HepG2 (cell line): ENCODE measurements around the gene MST1R. TPM values are rescaled to one million over a fixed set of nuclear protein-coding genes. Genes with fewer than 3 reads are reported as not detected.

Experiments used
- FOXM1 ChIP-seq: sonication (generic); formaldehyde crosslinking; IDR thresholded peaks from 2 replicates; pipeline ENCODE4 v1.5.0; 2020; ENCODE audit warnings: missing genetic modification reagents
- NFYC ChIP-seq: IDR thresholded peaks from 2 replicates; pipeline ENCODE4 v1.6.1; 2016; ENCODE audit warnings: missing genetic modification reagents, missing compliant biosample characterization
- NPAS2 ChIP-seq: sonication (generic); formaldehyde crosslinking; IDR thresholded peaks from 2 replicates; pipeline ENCODE4 v1.8.0; 2022; ENCODE audit warnings: mild to moderate bottlenecking, missing genetic modification reagents, borderline replicate concordance
- POGZ ChIP-seq: sonication (generic); formaldehyde crosslinking; IDR thresholded peaks from 2 replicates; pipeline ENCODE4 v1.4.0; 2020; ENCODE audit warnings: mild to moderate bottlenecking, missing genetic modification reagents
- RCOR2 ChIP-seq: IDR thresholded peaks from 2 replicates; pipeline ENCODE4 v1.6.1; 2016; ENCODE audit warnings: missing biosample characterization, missing genetic modification reagents
- SAP130 ChIP-seq: IDR thresholded peaks from 2 replicates; pipeline ENCODE4 v1.6.1; 2016; ENCODE audit warnings: low read depth
- SIN3A ChIP-seq: IDR thresholded peaks from 2 replicates; pipeline ENCODE4 v1.6.1; 2011; ENCODE audit warnings: low read depth, mild to moderate bottlenecking, control low read depth, low read length, borderline replicate concordance
- TBX3 ChIP-seq: fragments of 450-650 bp; IDR thresholded peaks from 2 replicates; pipeline ENCODE4 v1.6.1; 2017; ENCODE audit warnings: antibody characterized with exemption, mild to moderate bottlenecking, inconsistent platforms, borderline replicate concordance
- TSC22D2 ChIP-seq: sonication (generic); formaldehyde crosslinking; IDR thresholded peaks from 2 replicates; pipeline ENCODE4 v1.5.1; 2020; ENCODE audit warnings: missing genetic modification reagents, mild to moderate bottlenecking, borderline replicate concordance
- YY1 ChIP-seq: IDR thresholded peaks from 2 replicates; pipeline ENCODE4 v1.6.1; 2011; ENCODE audit warnings: low read length, low read depth, moderate library complexity, mild to moderate bottlenecking; ENCODE audit not compliant: insufficient read depth, insufficient replicate concordance
- ZNF17 ChIP-seq: sonication (generic); formaldehyde crosslinking; IDR thresholded peaks from 2 replicates; pipeline ENCODE4 v1.5.0; 2020; ENCODE audit warnings: mild to moderate bottlenecking, missing genetic modification reagents
- ZNF432 ChIP-seq: sonication (generic); formaldehyde crosslinking; IDR thresholded peaks from 2 replicates; pipeline ENCODE4 v1.5.0; 2020; ENCODE audit warnings: missing genetic modification reagents, mild to moderate bottlenecking, borderline replicate concordance
- ZNF468 ChIP-seq: sonication (generic); formaldehyde crosslinking; IDR thresholded peaks from 2 replicates; pipeline ENCODE4 v1.8.0; 2022; ENCODE audit warnings: mild to moderate bottlenecking, moderate library complexity, missing genetic modification reagents
- ZNF7 ChIP-seq: IDR thresholded peaks from 2 replicates; pipeline ENCODE4 v1.6.1; 2016; ENCODE audit warnings: missing biosample characterization, missing genetic modification reagents
- ZNF709 ChIP-seq: sonication (generic); formaldehyde crosslinking; IDR thresholded peaks from 2 replicates; pipeline ENCODE4 v1.5.0; 2020; ENCODE audit warnings: mild to moderate bottlenecking, missing genetic modification reagents
- polyA plus RNA-seq, 8 experiments: library from polyadenylated mRNA; depleted of rRNA in 3 of 8; stranded (reverse) in 7 of 8; unstranded in 1 of 8; fragments of >200 nt; fragmentation: Illumina TruSeq in 4 of 8; extraction: Trizol in 4 of 8; gene quantifications; 2 replicates each; pipeline versions ENCODE4 v1.2.1 to v1.2.3, GENCODE V29; 2011 to 2016; ENCODE audit warnings: low read depth in 4 of 8, missing spikeins in 1 of 8, mixed read lengths in 1 of 8; ENCODE audit not compliant: insufficient read depth in 1 of 8
- total RNA-seq, 5 experiments: library from RNA; depleted of rRNA; stranded (reverse); fragments of >200 nt; fragmentation: Illumina TruSeq; extraction: Trizol; gene quantifications; 2 replicates each; pipeline ENCODE4 v1.2.3, GENCODE V29; 2016; ENCODE audit warnings: low read depth in 1 of 5
- TF ChIP-seq, protein P1 (sequence below): sonication (generic); formaldehyde crosslinking; IDR thresholded peaks from 2 replicates; pipeline ENCODE4 v1.9.0; 2021; ENCODE audit warnings: mild to moderate bottlenecking, missing genetic modification reagents
- TF ChIP-seq, protein P2 (sequence below): IDR thresholded peaks from 2 replicates; pipeline ENCODE4 v1.6.1; 2016; ENCODE audit warnings: missing compliant biosample characterization, missing genetic modification reagents, borderline replicate concordance
- TF ChIP-seq, protein P3 (sequence below): IDR thresholded peaks from 2 replicates; pipeline ENCODE4 v1.6.1; 2016; ENCODE audit warnings: missing compliant biosample characterization, missing genetic modification reagents, borderline replicate concordance

Gene MST1R
- total and polyA plus RNA-seq, 2 of the 13 experiments (the other 11 are each of a cell fraction or from before 2014, with no cell fraction given): 0.11 to 0.77 TPM

DNA sequence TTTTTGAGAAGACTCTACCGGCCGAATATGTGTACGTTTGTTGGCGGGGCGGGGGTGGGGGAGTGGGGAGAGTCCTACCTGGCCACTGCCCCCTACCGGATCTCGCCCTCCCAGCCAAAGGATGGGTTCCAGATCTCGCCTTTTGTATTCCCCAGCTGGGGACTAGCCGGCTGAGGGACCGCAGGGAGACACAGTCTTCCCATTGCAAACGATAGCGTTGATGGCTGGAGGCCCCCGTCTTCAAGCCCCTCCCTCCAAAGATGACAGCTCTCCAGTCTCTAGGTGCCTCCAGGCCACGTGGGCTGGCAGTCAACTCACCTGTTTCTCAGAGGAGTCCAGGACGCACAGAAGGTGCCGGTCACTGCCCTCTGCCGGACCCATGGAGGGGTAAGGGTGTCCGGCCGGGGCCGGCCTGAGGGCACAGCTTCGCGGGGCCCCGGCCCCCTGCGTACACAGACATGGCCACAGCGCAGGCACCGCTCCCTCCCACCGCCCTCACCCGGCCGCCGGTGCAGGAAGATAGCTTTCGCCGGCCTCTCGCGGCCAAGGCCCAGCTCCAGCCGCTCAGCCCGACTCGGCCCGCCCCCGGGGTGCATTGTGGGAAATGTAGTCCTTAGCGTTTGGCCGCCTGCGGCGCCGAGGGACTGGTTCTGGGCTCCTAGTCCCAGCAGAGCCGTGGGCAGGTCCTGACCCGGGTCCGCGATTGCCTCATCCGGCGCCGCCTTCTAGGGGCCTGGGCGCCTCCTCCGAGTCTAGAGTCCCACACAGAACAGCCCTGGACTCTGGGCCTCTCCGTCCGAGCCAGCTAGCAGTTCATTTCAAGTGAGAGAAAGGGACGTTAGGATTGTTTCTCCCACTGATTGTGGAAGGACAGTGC, 25.9 kb upstream of the MST1R start, which contains the start of gene MON1A (continued):
- TF ChIP-seq, protein P1, sequence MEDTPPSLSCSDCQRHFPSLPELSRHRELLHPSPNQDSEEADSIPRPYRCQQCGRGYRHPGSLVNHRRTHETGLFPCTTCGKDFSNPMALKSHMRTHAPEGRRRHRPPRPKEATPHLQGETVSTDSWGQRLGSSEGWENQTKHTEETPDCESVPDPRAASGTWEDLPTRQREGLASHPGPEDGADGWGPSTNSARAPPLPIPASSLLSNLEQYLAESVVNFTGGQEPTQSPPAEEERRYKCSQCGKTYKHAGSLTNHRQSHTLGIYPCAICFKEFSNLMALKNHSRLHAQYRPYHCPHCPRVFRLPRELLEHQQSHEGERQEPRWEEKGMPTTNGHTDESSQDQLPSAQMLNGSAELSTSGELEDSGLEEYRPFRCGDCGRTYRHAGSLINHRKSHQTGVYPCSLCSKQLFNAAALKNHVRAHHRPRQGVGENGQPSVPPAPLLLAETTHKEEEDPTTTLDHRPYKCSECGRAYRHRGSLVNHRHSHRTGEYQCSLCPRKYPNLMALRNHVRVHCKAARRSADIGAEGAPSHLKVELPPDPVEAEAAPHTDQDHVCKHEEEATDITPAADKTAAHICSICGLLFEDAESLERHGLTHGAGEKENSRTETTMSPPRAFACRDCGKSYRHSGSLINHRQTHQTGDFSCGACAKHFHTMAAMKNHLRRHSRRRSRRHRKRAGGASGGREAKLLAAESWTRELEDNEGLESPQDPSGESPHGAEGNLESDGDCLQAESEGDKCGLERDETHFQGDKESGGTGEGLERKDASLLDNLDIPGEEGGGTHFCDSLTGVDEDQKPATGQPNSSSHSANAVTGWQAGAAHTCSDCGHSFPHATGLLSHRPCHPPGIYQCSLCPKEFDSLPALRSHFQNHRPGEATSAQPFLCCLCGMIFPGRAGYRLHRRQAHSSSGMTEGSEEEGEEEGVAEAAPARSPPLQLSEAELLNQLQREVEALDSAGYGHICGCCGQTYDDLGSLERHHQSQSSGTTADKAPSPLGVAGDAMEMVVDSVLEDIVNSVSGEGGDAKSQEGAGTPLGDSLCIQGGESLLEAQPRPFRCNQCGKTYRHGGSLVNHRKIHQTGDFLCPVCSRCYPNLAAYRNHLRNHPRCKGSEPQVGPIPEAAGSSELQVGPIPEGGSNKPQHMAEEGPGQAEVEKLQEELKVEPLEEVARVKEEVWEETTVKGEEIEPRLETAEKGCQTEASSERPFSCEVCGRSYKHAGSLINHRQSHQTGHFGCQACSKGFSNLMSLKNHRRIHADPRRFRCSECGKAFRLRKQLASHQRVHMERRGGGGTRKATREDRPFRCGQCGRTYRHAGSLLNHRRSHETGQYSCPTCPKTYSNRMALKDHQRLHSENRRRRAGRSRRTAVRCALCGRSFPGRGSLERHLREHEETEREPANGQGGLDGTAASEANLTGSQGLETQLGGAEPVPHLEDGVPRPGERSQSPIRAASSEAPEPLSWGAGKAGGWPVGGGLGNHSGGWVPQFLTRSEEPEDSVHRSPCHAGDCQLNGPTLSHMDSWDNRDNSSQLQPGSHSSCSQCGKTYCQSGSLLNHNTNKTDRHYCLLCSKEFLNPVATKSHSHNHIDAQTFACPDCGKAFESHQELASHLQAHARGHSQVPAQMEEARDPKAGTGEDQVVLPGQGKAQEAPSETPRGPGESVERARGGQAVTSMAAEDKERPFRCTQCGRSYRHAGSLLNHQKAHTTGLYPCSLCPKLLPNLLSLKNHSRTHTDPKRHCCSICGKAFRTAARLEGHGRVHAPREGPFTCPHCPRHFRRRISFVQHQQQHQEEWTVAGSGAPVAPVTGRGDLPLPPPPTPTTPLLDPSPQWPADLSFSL (CRISPR knock-in tag): no peak
- no peak for TF ChIP-seq ZNF7 (CRISPR knock-in tag)
- TF ChIP-seq, protein P2, sequence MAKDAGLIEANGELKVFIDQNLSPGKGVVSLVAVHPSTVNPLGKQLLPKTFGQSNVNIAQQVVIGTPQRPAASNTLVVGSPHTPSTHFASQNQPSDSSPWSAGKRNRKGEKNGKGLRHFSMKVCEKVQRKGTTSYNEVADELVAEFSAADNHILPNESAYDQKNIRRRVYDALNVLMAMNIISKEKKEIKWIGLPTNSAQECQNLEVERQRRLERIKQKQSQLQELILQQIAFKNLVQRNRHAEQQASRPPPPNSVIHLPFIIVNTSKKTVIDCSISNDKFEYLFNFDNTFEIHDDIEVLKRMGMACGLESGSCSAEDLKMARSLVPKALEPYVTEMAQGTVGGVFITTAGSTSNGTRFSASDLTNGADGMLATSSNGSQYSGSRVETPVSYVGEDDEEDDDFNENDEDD (CRISPR knock-in tag): peak; percentile 46; the same call in 1 of the 2 replicates
- TF ChIP-seq ZNF432 (CRISPR knock-in tag): no peak
- TF ChIP-seq SAP130 (CRISPR knock-in tag): peak; percentile 97
- no peak for TF ChIP-seq FOXM1 (CRISPR knock-in tag)
- TF ChIP-seq NPAS2: no peak
- TF ChIP-seq ZNF468 (CRISPR knock-in tag): no peak
- TF ChIP-seq, protein P3, sequence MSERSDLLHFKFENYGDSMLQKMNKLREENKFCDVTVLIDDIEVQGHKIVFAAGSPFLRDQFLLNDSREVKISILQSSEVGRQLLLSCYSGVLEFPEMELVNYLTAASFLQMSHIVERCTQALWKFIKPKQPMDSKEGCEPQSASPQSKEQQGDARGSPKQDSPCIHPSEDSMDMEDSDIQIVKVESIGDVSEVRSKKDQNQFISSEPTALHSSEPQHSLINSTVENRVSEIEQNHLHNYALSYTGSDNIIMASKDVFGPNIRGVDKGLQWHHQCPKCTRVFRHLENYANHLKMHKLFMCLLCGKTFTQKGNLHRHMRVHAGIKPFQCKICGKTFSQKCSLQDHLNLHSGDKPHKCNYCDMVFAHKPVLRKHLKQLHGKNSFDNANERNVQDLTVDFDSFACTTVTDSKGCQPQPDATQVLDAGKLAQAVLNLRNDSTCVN (CRISPR knock-in tag): peak; percentile 88
- TF ChIP-seq POGZ (CRISPR knock-in tag): peak; percentile 44; the same call in 1 of the 2 replicates
- TF ChIP-seq TSC22D2 (CRISPR knock-in tag): peak; percentile 46; the same call in 1 of the 2 replicates
- TF ChIP-seq RCOR2 (CRISPR knock-in tag): no peak; the same call in 1 of the 2 replicates
- TF ChIP-seq SIN3A: peak; percentile 80; the same call in 1 of the 2 replicates
- no peak for TF ChIP-seq TBX3
- TF ChIP-seq ZNF709 (CRISPR knock-in tag): peak; percentile 42; the same call in 1 of the 2 replicates
- TF ChIP-seq NFYC: peak; percentile 51; the same call in 1 of the 2 replicates
- TF ChIP-seq ZNF17 (CRISPR knock-in tag): no peak
- TF ChIP-seq YY1: peak; percentile 82
